Measurements from ENCODE around the gene TRAPPC5. TPM values are rescaled to one million over a fixed set of nuclear protein-coding genes. Genes with fewer than 3 reads are reported as not detected.

Gene TRAPPC5
- total RNA-seq, 6 experiments from 2014 or later = 41.7 to 66.5 (median 52.0) TPM

DNA sequence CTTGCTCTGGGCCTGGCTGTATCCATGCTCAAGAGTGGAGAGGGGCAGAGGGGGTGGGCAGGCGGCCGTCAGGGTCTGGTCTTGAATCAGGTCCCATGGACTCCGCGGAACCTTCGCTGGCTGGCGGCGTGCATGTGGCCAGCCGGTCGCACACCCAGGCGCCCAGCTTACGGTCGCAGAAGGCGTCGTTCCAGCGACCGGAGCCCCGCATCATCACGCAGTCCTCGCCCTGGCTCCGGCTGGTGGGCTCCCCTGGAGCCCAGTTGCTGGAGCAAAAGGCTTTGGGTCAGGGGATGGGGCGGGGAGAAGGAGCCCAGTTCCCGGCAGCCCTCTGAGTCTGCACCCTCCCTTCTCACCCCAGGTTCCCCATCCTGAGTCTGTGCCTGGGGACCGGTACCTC lies 8.5 kb downstream of the TRAPPC5 start:
- Histone ChIP-seq H3K27me3 (no peaks in the 10 kb centered on the region), H3K9me3 (no peaks in the 10 kb centered on the region), H3K4me3 (no peak overlapping the region), H3K36me3 (no peaks in the 10 kb centered on the region), H3K4me1 (no peaks in the 10 kb centered on the region), H3K27ac (no peak overlapping the region)
- intact Hi-C loops (cut with DNase I) = loop anchor here (10.0 kb wide), 1 partner anchor 106 kb away; no protein-coding TSS in a partner anchor
- no peak for TF ChIP-seq CTCF (IDR thresholded peaks at IDR 0.05)
- no peak for TF ChIP-seq POLR2A (IDR thresholded peaks at IDR 0.05)
- ATAC-seq = peak in 1 of 4 donors; percentile 12
- 42% methylated on average over 2 of the region's 23 CpGs for WGBS (ENCODE audit: insufficient coverage, low coverage, low lambda C conversion rate, missing lambda C conversion rate)
- no peak for DNase-seq

DNA sequence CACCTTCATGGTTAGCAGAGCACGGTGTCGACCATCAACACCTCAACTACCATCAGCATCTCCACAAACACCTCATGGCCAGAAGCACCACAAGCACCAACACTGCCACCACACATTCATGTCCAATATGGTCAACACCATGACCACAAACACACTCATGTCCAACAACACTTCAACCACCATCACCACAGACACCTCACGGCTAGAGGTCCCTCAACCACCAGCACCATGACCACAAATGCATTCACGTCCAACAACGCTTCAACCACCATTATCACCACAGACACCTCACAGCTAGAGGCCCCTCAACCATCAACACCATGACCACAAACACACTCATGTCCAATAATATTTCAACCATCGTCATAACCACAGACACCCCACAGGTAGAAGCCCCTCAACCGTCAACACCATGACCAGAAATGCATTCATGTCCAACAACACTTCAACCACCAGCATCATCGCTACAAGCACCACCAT lies 10.2 kb downstream of the TRAPPC5 start:
- ATAC-seq = no peak
- no peaks in the 10 kb centered on the region for H3K4me1 ChIP-seq
- H3K27ac ChIP-seq = no peak overlapping the region
- DNase-seq = no peak
- H3K9me3 ChIP-seq = no peaks in the 10 kb centered on the region
- no peaks in the 10 kb centered on the region for H3K27me3 ChIP-seq
- WGBS (ENCODE audit: insufficient coverage, low coverage, low lambda C conversion rate, missing lambda C conversion rate) = 62% methylated on average over 4 of the region's 8 CpGs
- TF ChIP-seq POLR2A (IDR thresholded peaks at IDR 0.05) (no peak), CTCF (IDR thresholded peaks at IDR 0.05) (no peak)
- no peak overlapping the region for H3K4me3 ChIP-seq
- intact Hi-C loops (cut with DNase I) = no loop called here
- no peaks in the 10 kb centered on the region for H3K36me3 ChIP-seq

- H3K9me3 ChIP-seq = no peaks in the 10 kb centered on the region
- no peak overlapping the region for H3K4me3 ChIP-seq
- no peak for DNase-seq
- intact Hi-C loops (cut with DNase I) = no loop called here
- no peaks in the 10 kb centered on the region for H3K36me3 ChIP-seq
- no peaks in the 10 kb centered on the region for H3K4me1 ChIP-seq
- H3K27me3 ChIP-seq = no peaks in the 10 kb centered on the region
- TF ChIP-seq POLR2A (IDR thresholded peaks at IDR 0.05) (no peak), CTCF (IDR thresholded peaks at IDR 0.05) (no peak)
- H3K27ac ChIP-seq = no peak overlapping the region
- no peak for ATAC-seq
These were observed 10.9 kb downstream of the TRAPPC5 start for GRCh38 chr19:7691497-7691896.

GRCh38 chr19:7692417-7693088 lies 11.9 kb downstream of the TRAPPC5 start:
- H3K27ac ChIP-seq = no peak overlapping the region
- DNase-seq = no peak
- TF ChIP-seq POLR2A (IDR thresholded peaks at IDR 0.05) (no peak), CTCF (IDR thresholded peaks at IDR 0.05) (no peak)

More at GRCh38 chr19:7692417-7693088, 11.9 kb downstream of the TRAPPC5 start:
- H3K4me1 ChIP-seq = no peaks in the 10 kb centered on the region
- no peaks in the 10 kb centered on the region for H3K36me3 ChIP-seq
- WGBS (ENCODE audit: insufficient coverage, low coverage, low lambda C conversion rate, missing lambda C conversion rate) = 64% methylated on average over 12 of the region's 13 CpGs
- H3K9me3 ChIP-seq = no peaks in the 10 kb centered on the region
- intact Hi-C loops (cut with DNase I) = no loop called here
- no peak overlapping the region for H3K4me3 ChIP-seq
- ATAC-seq = no peak
- no peaks in the 10 kb centered on the region for H3K27me3 ChIP-seq

Data from right lobe of liver (tissue), 6 donors.